Measurements from ENCODE around the gene RMI1. TPM values are rescaled to one million over a fixed set of nuclear protein-coding genes. Genes with fewer than 3 reads are reported as not detected.

The RMI1 gene
- total RNA-seq: 1 to 10 TPM; 3.9 to 4.3 TPM

DNA sequence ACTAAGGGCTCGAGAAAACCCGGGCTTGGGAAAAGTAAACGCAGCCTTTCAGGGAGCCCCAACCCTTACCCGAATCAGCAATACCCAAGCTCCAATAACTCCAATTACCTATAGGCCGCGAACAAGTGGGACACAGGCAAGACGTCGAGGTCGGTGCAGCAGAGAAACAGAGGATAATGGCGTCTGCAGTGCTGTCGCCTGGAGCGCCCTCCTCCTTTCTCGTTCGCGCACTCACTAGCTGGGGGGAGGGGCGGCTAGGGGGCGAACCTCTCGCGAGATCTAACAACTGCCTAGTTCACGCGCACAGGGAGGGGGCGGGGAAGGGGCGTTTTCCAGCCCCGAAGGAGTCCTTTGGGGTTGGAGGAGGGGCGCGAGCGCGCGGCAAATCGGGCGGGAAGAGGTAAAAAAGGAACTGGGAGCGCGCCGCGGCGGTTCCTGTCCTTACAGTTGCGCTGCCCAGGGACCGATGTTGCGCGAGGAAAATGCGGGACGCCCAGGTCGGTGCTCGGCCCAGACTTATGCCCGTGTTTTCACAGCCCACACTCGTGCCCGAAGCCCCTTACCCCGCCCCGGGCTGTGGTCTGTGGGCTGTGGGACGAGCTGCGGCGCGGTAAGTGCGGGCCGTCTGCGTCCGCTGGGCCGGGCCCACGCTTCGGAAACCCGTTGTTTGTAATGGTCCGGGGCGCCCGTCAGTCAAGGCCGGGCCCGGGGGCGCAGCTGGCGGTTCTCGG lies at the start of gene RMI1:
TSS of gene RMI1 (plus strand) at position 411 of the 731 bp plus-strand sequence. CDS start 20,182 bp downstream, outside the sequence.
- Histone ChIP-seq H3K27me3 (no peaks in the 10 kb centered on the region), H3K4me1 (peaks cover 37% of the 10 kb centered on the region), H3K27ac (peak within 1 kb of the TSS; percentile 97 to 99 (median 98)), H3K4me3 (peak within 1 kb of the TSS; percentile 93 to 98), H3K36me3 (replicated peaks in 1 of 2; ENCODE audit: insufficient read depth in 1 of 2, low read depth in 2 of 2) (no peaks in the 10 kb centered on the region), H3K9me3 (no peaks in the 10 kb centered on the region)
- ATAC-seq: peak; percentile 88
- peak; percentile 99 to 100 (median 99) for DNase-seq
- peak; percentile 97 to 99 (median 99) for TF ChIP-seq POLR2A (IDR thresholded peaks at IDR 0.05)
- TF ChIP-seq CTCF (IDR thresholded peaks at IDR 0.05): peak in 3 of 7 experiments; percentile 6 to 23 (median 14)
- WGBS, 2 donors: 0 to 2% methylated on average over 28 to 65 of the region's 69 CpGs
- intact Hi-C loops (cut with DNase I): no loop called here

DNA sequence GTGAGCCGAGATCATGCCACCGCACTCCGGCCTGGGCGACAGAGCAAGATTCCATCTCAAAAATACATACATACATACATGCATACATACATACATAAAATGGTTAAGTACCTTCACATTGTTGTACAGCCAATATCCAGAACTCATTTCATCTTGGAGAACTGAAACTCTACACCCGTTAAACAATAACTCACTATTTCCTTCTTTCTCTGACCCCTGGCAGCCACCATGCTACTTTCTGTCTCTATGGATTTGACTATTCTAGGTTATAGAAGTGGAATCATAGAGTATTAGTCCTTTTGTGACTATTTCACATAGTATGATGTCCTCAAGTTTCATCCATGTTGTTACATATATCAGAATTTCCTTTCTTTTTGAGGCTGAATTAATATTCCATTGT lies 49.7 kb upstream of the RMI1 start:
- 85 to 89% methylated on average over 5 of the region's 5 CpGs for WGBS, 2 donors
- Histone ChIP-seq H3K4me3 (no peak overlapping the region), H3K4me1 (peaks cover 13% of the 10 kb centered on the region), H3K36me3 (replicated peaks in 1 of 2; ENCODE audit: insufficient read depth in 1 of 2, low read depth in 2 of 2) (no peaks in the 10 kb centered on the region), H3K27ac (no peak overlapping the region), H3K27me3 (no peaks in the 10 kb centered on the region), H3K9me3 (no peaks in the 10 kb centered on the region)
- DNase-seq: no peak
- intact Hi-C loops (cut with DNase I): no loop called here
- no peak for ATAC-seq
- TF ChIP-seq POLR2A (IDR thresholded peaks at IDR 0.05): no peak
- no peak for TF ChIP-seq CTCF (IDR thresholded peaks at IDR 0.05)

GRCh38 chr9:83932011-83932410 lies 48.6 kb upstream of the RMI1 start:
- Histone ChIP-seq H3K36me3 (replicated peaks in 1 of 2; ENCODE audit: insufficient read depth in 1 of 2, low read depth in 2 of 2) (no peaks in the 10 kb centered on the region), H3K27ac (no peak overlapping the region), H3K9me3 (no peaks in the 10 kb centered on the region), H3K27me3 (no peaks in the 10 kb centered on the region), H3K4me3 (no peak overlapping the region), H3K4me1 (peaks cover 13% of the 10 kb centered on the region)
- no peak for DNase-seq
- TF ChIP-seq CTCF (IDR thresholded peaks at IDR 0.05) (no peak), POLR2A (IDR thresholded peaks at IDR 0.05) (no peak)
- ATAC-seq: no peak
- intact Hi-C loops (cut with DNase I): no loop called here
- 69 to 86% methylated on average over 2 of the region's 2 CpGs for WGBS, 2 donors

DNA sequence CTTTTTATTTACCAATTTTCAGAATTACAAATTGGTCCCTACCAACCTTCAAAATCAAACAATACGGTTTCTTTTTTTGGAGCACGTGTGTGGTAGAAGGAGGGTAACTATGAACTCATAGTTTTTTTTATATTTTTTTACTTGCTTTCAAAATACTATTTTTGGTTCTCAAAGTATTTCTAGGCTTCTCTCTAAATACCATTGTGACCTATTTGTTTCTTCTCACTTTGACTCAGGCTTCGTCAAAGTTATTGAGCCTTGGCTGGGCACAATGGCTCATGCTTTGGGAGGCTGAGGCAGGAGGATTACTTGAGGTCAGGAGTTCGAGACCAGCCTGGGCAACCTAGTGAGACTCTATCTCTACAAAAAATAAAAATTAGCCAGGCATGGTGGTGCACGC lies 47.8 kb upstream of the RMI1 start:
- H3K4me3 ChIP-seq: no peak overlapping the region
- DNase-seq: no peak
- no peaks in the 10 kb centered on the region for H3K36me3 ChIP-seq (replicated peaks in 1 of 2; ENCODE audit: insufficient read depth in 1 of 2, low read depth in 2 of 2)
- no peaks in the 10 kb centered on the region for H3K9me3 ChIP-seq
- intact Hi-C loops (cut with DNase I): no loop called here
- peaks cover 13% of the 10 kb centered on the region for H3K4me1 ChIP-seq
- 81 to 88% methylated on average over 5 of the region's 5 CpGs for WGBS, 2 donors
- no peak overlapping the region for H3K27ac ChIP-seq
- ATAC-seq: no peak
- H3K27me3 ChIP-seq: no peaks in the 10 kb centered on the region
- TF ChIP-seq POLR2A (IDR thresholded peaks at IDR 0.05) (no peak), CTCF (IDR thresholded peaks at IDR 0.05) (no peak)

- DNase-seq (peak in 1 of 4 donors; percentile 18), ATAC-seq (no peak)
- intact Hi-C loops (cut with DNase I): no loop called here
- Histone ChIP-seq H3K36me3 (replicated peaks in 1 of 2; ENCODE audit: insufficient read depth in 1 of 2, low read depth in 2 of 2) (no peaks in the 10 kb centered on the region), H3K27ac (peak overlapping the region in 1 of 4 donors; percentile 56), H3K27me3 (no peaks in the 10 kb centered on the region), H3K4me3 (no peak overlapping the region), H3K4me1 (peaks cover 13% of the 10 kb centered on the region), H3K9me3 (no peaks in the 10 kb centered on the region)
- WGBS, 2 donors: 71 to 78% methylated on average over 3 of the region's 3 CpGs
- no peak for TF ChIP-seq POLR2A (IDR thresholded peaks at IDR 0.05)
- TF ChIP-seq CTCF (IDR thresholded peaks at IDR 0.05): no peak
Measured at GRCh38 chr9:83933790-83934189, 46.8 kb upstream of the RMI1 start.

Data from body of pancreas (tissue), 4 donors.